Neural progenitor cell (in vitro differentiated cells): ENCODE data around the gene SLCO3A1. TPM values are rescaled to one million over a fixed set of nuclear protein-coding genes. Genes with fewer than 3 reads are reported as not detected.

Source experiments
- DNase-seq: peaks from one replicate; pipeline ENCODE4 v3.0.0-alpha.2; 2016; ENCODE audit warnings: low spot score
- H2AFZ ChIP-seq: fragments of 200-600 bp; sonication (generic); replicated peaks from 2 replicates; pipeline ENCODE4 v1.6.1; 2016; ENCODE audit warnings: antibody characterized with exemption
- H3F3A ChIP-seq: fragments of 200-600 bp; sonication (generic); 2 replicates; pipeline ENCODE4 v1.6.1; 2016; ENCODE audit warnings: antibody characterized with exemption, low read depth
- H3K27ac ChIP-seq: fragments of 200-600 bp; sonication (generic); 2 replicates; pipeline ENCODE4 v1.5.1; 2016; ENCODE audit warnings: mild to moderate bottlenecking
- H3K27me3 ChIP-seq: fragments of 200-600 bp; sonication (generic); 2 replicates; pipeline ENCODE4 v1.6.1; 2016; ENCODE audit warnings: mild to moderate bottlenecking, moderate library complexity
- H3K36me3 ChIP-seq: fragments of 200-600 bp; sonication (generic); 2 replicates; pipeline ENCODE4 v1.5.1; 2016
- H3K4me1 ChIP-seq: fragments of 200-600 bp; sonication (generic); 2 replicates; pipeline ENCODE4 v1.6.1; 2016; ENCODE audit warnings: mixed run types
- H3K4me2 ChIP-seq: fragments of 200-600 bp; sonication (generic); 2 replicates; pipeline ENCODE4 v1.6.1; 2016
- H3K4me3 ChIP-seq: fragments of 200-600 bp; sonication (generic); 2 replicates; pipeline ENCODE4 v1.5.1; 2016
- H3K79me2 ChIP-seq: fragments of 200-600 bp; sonication (generic); 2 replicates; pipeline ENCODE4 v1.6.1; 2016; ENCODE audit warnings: low read depth
- H3K9ac ChIP-seq: fragments of 200-600 bp; sonication (generic); 2 replicates; pipeline ENCODE4 v1.6.1; 2016
- H3K9me3 ChIP-seq: fragments of 200-600 bp; sonication (generic); 2 replicates; pipeline ENCODE4 v1.5.1; 2016; ENCODE audit warnings: low read depth
- H4K20me1 ChIP-seq: fragments of 200-600 bp; sonication (generic); 2 replicates; pipeline ENCODE4 v1.6.1; 2016; ENCODE audit warnings: low read depth
- H3K27ac Mint-ChIP-seq: 3 replicates; pipeline ENCODE4 v1.8.0; 2021; ENCODE audit warnings: mixed read lengths
- H3K27me3 Mint-ChIP-seq: 2 replicates; pipeline ENCODE4 v1.8.0; 2022; ENCODE audit warnings: low read depth, mild to moderate bottlenecking, inconsistent platforms, moderate library complexity, mixed read lengths; ENCODE audit not compliant: insufficient read depth
- H3K36me3 Mint-ChIP-seq: 3 replicates; pipeline ENCODE4 v1.8.0; 2021; ENCODE audit warnings: mixed read lengths
- H3K4me1 Mint-ChIP-seq: 3 replicates; pipeline ENCODE4 v1.8.0; 2021; ENCODE audit warnings: mixed read lengths
- H3K4me3 Mint-ChIP-seq: 3 replicates; pipeline ENCODE4 v1.8.0; 2021; ENCODE audit warnings: mild to moderate bottlenecking, moderate library complexity, mixed read lengths
- H3K9me3 Mint-ChIP-seq: 3 replicates; pipeline ENCODE4 v1.8.0; 2020; ENCODE audit warnings: mixed read lengths
- CTCF ChIP-seq: fragments of 200-600 bp; sonication (generic); IDR thresholded peaks from 2 replicates; pipeline ENCODE4 v1.5.1; 2017; ENCODE audit warnings: antibody characterized with exemption, mild to moderate bottlenecking
- EZH2 ChIP-seq: fragments of 200-600 bp; sonication (generic); IDR thresholded peaks from 2 replicates; pipeline ENCODE4 v1.6.1; 2017; ENCODE audit warnings: antibody characterized with exemption, mild to moderate bottlenecking, moderate library complexity
- EZH2phosphoT487 ChIP-seq: fragments of 200-600 bp; sonication (generic); IDR thresholded peaks from 2 replicates; pipeline ENCODE4 v1.6.1; 2017; ENCODE audit warnings: antibody characterized with exemption
- total RNA-seq: library from RNA; depleted of rRNA; stranded (reverse); fragments of >200 nt; gene quantifications from 2 replicates; pipeline ENCODE4 v1.2.3, GENCODE V29; 2015; ENCODE audit warnings: low replicate concordance

SLCO3A1 gene
- total RNA-seq, 1 donor from 2014 or later = 6.6 TPM

GRCh38 chr15:92073044-92073785 is 219.7 kb downstream of the SLCO3A1 start:
- H3F3A ChIP-seq = no peaks in the 10 kb centered on the region
- no peaks in the 10 kb centered on the region for H3K27me3 ChIP-seq
- Mint-ChIP-seq H3K36me3 (no peaks in the 10 kb centered on the region), H3K9me3 (no peaks in the 10 kb centered on the region), H3K27me3 (peaks cover 2% of the 10 kb centered on the region), H3K27ac (no peak overlapping the region), H3K4me1 (peaks cover 5% of the 10 kb centered on the region), H3K4me3 (no peak overlapping the region)
- TF ChIP-seq CTCF = no peak
- no peak for TF ChIP-seq EZH2
- no peak for TF ChIP-seq EZH2phosphoT487
- H4K20me1 ChIP-seq = no peaks in the 10 kb centered on the region
- no peaks in the 10 kb centered on the region for H3K36me3 ChIP-seq
- no peak overlapping the region for H2AFZ ChIP-seq
- no peaks in the 10 kb centered on the region for H3K79me2 ChIP-seq
- no peaks in the 10 kb centered on the region for H3K9me3 ChIP-seq
- H3K4me3 ChIP-seq = no peak overlapping the region
- H3K27ac ChIP-seq = no peak overlapping the region
- H3K9ac ChIP-seq = no peak overlapping the region
- no peak for DNase-seq
- H3K4me1 ChIP-seq = peaks cover 11% of the 10 kb centered on the region
- H3K4me2 ChIP-seq = no peak overlapping the region

- TF ChIP-seq EZH2phosphoT487 (no peak), EZH2 (no peak), CTCF (no peak)
- no peaks in the 10 kb centered on the region for H4K20me1 ChIP-seq
- no peaks in the 10 kb centered on the region for H3K36me3 ChIP-seq
- H3K27me3 Mint-ChIP-seq = peaks cover 2% of the 10 kb centered on the region
- H3K4me2 ChIP-seq = no peak overlapping the region
- H3K9ac ChIP-seq = no peak overlapping the region
- H3K79me2 ChIP-seq = no peaks in the 10 kb centered on the region
- no peak overlapping the region for H3K4me3 ChIP-seq
- H3K4me3 Mint-ChIP-seq = no peak overlapping the region
- peaks cover 11% of the 10 kb centered on the region for H3K4me1 ChIP-seq
- no peaks in the 10 kb centered on the region for H3K27me3 ChIP-seq
- peaks cover 5% of the 10 kb centered on the region for H3K4me1 Mint-ChIP-seq
- no peak for DNase-seq
- no peak overlapping the region for H3K27ac ChIP-seq
- H3K9me3 Mint-ChIP-seq = no peaks in the 10 kb centered on the region
- no peaks in the 10 kb centered on the region for H3K9me3 ChIP-seq
- no peaks in the 10 kb centered on the region for H3K36me3 Mint-ChIP-seq
- H3F3A ChIP-seq = no peaks in the 10 kb centered on the region
- H2AFZ ChIP-seq = no peak overlapping the region
- H3K27ac Mint-ChIP-seq = no peak overlapping the region
These were observed 220.6 kb downstream of the SLCO3A1 start for GRCh38 chr15:92074101-92074500.

DNA sequence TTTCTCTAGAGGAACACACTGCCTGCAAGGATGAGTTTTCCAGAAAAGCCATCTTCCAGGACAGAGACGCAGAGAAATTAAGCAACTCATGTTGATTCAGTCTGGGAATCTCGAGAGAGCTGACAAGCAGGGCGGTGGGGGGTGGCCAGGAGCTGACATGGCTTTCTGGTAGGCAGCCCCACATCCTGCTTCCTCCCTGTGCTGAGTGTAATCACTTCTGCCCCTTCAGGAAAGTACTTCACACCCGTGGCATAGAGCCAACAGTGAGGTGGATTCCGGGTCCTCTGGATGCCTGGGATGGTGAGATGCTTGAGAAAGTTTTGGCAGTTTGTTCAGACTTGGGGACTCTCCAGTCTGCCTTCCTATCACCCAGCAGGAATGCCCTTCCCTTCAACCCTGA is 221.1 kb downstream of the SLCO3A1 start:
- H3K9ac ChIP-seq = no peak overlapping the region
- H4K20me1 ChIP-seq = no peaks in the 10 kb centered on the region
- no peaks in the 10 kb centered on the region for H3K9me3 ChIP-seq
- Mint-ChIP-seq H3K4me1 (peaks cover 7% of the 10 kb centered on the region), H3K27ac (no peak overlapping the region), H3K4me3 (no peak overlapping the region), H3K36me3 (no peaks in the 10 kb centered on the region), H3K27me3 (peaks cover under 1% of the 10 kb centered on the region), H3K9me3 (no peaks in the 10 kb centered on the region)
- H3K4me2 ChIP-seq = no peak overlapping the region
- TF ChIP-seq CTCF (no peak), EZH2 (no peak), EZH2phosphoT487 (no peak)
- H3K27me3 ChIP-seq = no peaks in the 10 kb centered on the region
- peaks cover 11% of the 10 kb centered on the region for H3K4me1 ChIP-seq
- no peaks in the 10 kb centered on the region for H3K36me3 ChIP-seq
- no peak overlapping the region for H3K4me3 ChIP-seq
- H3K27ac ChIP-seq = no peak overlapping the region
- H3F3A ChIP-seq = no peaks in the 10 kb centered on the region
- DNase-seq = no peak
- no peak overlapping the region for H2AFZ ChIP-seq
- no peaks in the 10 kb centered on the region for H3K79me2 ChIP-seq
